Endodermal cell (in vitro differentiated cells): ENCODE measurements around the gene RFXANK. TPM values are rescaled to one million over a fixed set of nuclear protein-coding genes. Genes with fewer than 3 reads are reported as not detected.

Experiments used
- DNase-seq: peaks from one replicate; pipeline ENCODE4 v3.0.0-alpha.2; 2017
- H3K27ac ChIP-seq: 2 replicates; pipeline ENCODE4 v1.5.1; 2013; ENCODE audit warnings: mild to moderate bottlenecking, low read depth, low read length, moderate library complexity
- H3K27me3 ChIP-seq: 2 replicates; pipeline ENCODE4 v1.6.1; 2013; ENCODE audit warnings: mild to moderate bottlenecking, low read length, moderate library complexity; ENCODE audit not compliant: insufficient read depth, control insufficient read depth, poor library complexity, severe bottlenecking
- H3K36me3 ChIP-seq: 2 replicates; pipeline ENCODE4 v1.7.0; 2013; ENCODE audit warnings: mild to moderate bottlenecking, low read length, moderate library complexity; ENCODE audit not compliant: control insufficient read depth, insufficient read depth
- H3K4me1 ChIP-seq: one replicate; pipeline ENCODE4 v1.7.0; 2013; ENCODE audit warnings: low read length; ENCODE audit not compliant: control insufficient read depth, insufficient read depth
- H3K4me3 ChIP-seq: 2 replicates; pipeline ENCODE4 v1.5.1; 2013; ENCODE audit warnings: mild to moderate bottlenecking, low read length, moderate library complexity
- H3K9ac ChIP-seq: 2 replicates; pipeline ENCODE4 v1.6.1; 2013; ENCODE audit warnings: mild to moderate bottlenecking, low read length, moderate library complexity; ENCODE audit not compliant: poor library complexity, severe bottlenecking; ENCODE audit errors: extremely low read depth
- H3K9me3 ChIP-seq: 2 replicates; pipeline ENCODE4 v1.6.1; 2013; ENCODE audit warnings: mild to moderate bottlenecking, low read length, moderate library complexity; ENCODE audit not compliant: control insufficient read depth
- H3K27ac Mint-ChIP-seq: 2 replicates; pipeline ENCODE4 v1.8.0; 2020; ENCODE audit warnings: mixed read lengths
- H3K27me3 Mint-ChIP-seq: 2 replicates; pipeline ENCODE4 v1.8.0; 2021; ENCODE audit warnings: mild to moderate bottlenecking, mixed read lengths; ENCODE audit not compliant: insufficient read depth
- H3K36me3 Mint-ChIP-seq: 2 replicates; pipeline ENCODE4 v1.8.0; 2020; ENCODE audit warnings: low read depth, mixed read lengths
- H3K4me1 Mint-ChIP-seq: 2 replicates; pipeline ENCODE4 v1.8.0; 2020; ENCODE audit warnings: mixed read lengths
- H3K4me3 Mint-ChIP-seq: 2 replicates; pipeline ENCODE4 v1.8.0; 2020; ENCODE audit warnings: mild to moderate bottlenecking, moderate library complexity, mixed read lengths
- H3K9me3 Mint-ChIP-seq: 2 replicates; pipeline ENCODE4 v1.8.0; 2020; ENCODE audit warnings: mild to moderate bottlenecking, mixed read lengths
- CTCF ChIP-seq: fragments of 200-600 bp; sonication (generic); conservative IDR thresholded peaks from 2 replicates; pipeline ENCODE4 v1.5.0; 2021; ENCODE audit warnings: antibody characterized with exemption, mild to moderate bottlenecking
- WGBS, 2 experiments: methylation state at CpG; one replicate each; pipeline versions ENCODE4 v1.1.5 to v1.1.7; 2013; ENCODE audit warnings: missing lambda C conversion rate in 2 of 2, mixed read lengths in 1 of 2; ENCODE audit not compliant: insufficient coverage in 1 of 2, insufficient read length in 1 of 2; 5-methylcytosine and 5-hydroxymethylcytosine counted together
- total RNA-seq, 2 donors: library from RNA; stranded (reverse); fragmentation: NEBNext Ultra II Directional in 1 of 2; extraction: Animal tissue kit (Norgen Biotek cat#: 25700) in 1 of 2; gene quantifications; 2 replicates in 1 of 2; 3 replicates in 1 of 2; pipeline ENCODE4 v1.2.1, GENCODE V29; 2021

The RFXANK gene
- total RNA-seq, 2 donors from 2014 or later = 117 to 122 TPM

GRCh38 chr19:19149435-19149834 lies 42.6 kb upstream of the RFXANK start:
- no peak overlapping the region for H3K4me3 ChIP-seq
- H3K27ac ChIP-seq = no peak overlapping the region
- H3K36me3 ChIP-seq = no peaks in the 10 kb centered on the region
- peaks cover 4% of the 10 kb centered on the region for H3K36me3 Mint-ChIP-seq
- H3K27me3 Mint-ChIP-seq = no peaks in the 10 kb centered on the region
- H3K4me1 Mint-ChIP-seq = no peaks in the 10 kb centered on the region
- no peaks in the 10 kb centered on the region for H3K9me3 ChIP-seq
- TF ChIP-seq CTCF = no peak
- no peak for DNase-seq
- 90 to 91% methylated on average over 2 of the region's 2 CpGs for WGBS, 2 experiments
- H3K9ac ChIP-seq = no peak overlapping the region
- H3K27me3 ChIP-seq = no peaks in the 10 kb centered on the region
- no peak overlapping the region for H3K27ac Mint-ChIP-seq
- H3K4me3 Mint-ChIP-seq = no peak overlapping the region
- no peaks in the 10 kb centered on the region for H3K4me1 ChIP-seq
- no peaks in the 10 kb centered on the region for H3K9me3 Mint-ChIP-seq

- no peaks in the 10 kb centered on the region for H3K9me3 ChIP-seq
- peaks cover 10% of the 10 kb centered on the region for H3K36me3 Mint-ChIP-seq
- no peaks in the 10 kb centered on the region for H3K4me1 Mint-ChIP-seq
- no peak overlapping the region for H3K9ac ChIP-seq
- H3K27ac Mint-ChIP-seq = no peak overlapping the region
- H3K4me3 Mint-ChIP-seq = no peak overlapping the region
- H3K36me3 ChIP-seq = no peaks in the 10 kb centered on the region
- no peak for DNase-seq
- peaks cover 6% of the 10 kb centered on the region for H3K9me3 Mint-ChIP-seq
- WGBS, 2 experiments = 87 to 94% methylated on average over 7 to 11 of the region's 11 CpGs
- no peaks in the 10 kb centered on the region for H3K4me1 ChIP-seq
- H3K4me3 ChIP-seq = no peak overlapping the region
- TF ChIP-seq CTCF = no peak
- H3K27ac ChIP-seq = no peak overlapping the region
- H3K27me3 ChIP-seq = no peaks in the 10 kb centered on the region
- peaks cover 8% of the 10 kb centered on the region for H3K27me3 Mint-ChIP-seq
Observed at GRCh38 chr19:19151418-19151817, 40.6 kb upstream of the RFXANK start.

GRCh38 chr19:19152668-19153384 lies 39.2 kb upstream of the RFXANK start:
- no peaks in the 10 kb centered on the region for H3K27me3 ChIP-seq
- no peak overlapping the region for H3K4me3 Mint-ChIP-seq
- H3K4me1 ChIP-seq = no peaks in the 10 kb centered on the region
- TF ChIP-seq CTCF = no peak
- DNase-seq = no peak
- no peaks in the 10 kb centered on the region for H3K4me1 Mint-ChIP-seq
- no peak overlapping the region for H3K4me3 ChIP-seq
- no peak overlapping the region for H3K27ac ChIP-seq
- H3K9me3 ChIP-seq = no peaks in the 10 kb centered on the region
- no peak overlapping the region for H3K27ac Mint-ChIP-seq
- peaks cover 6% of the 10 kb centered on the region for H3K9me3 Mint-ChIP-seq
- peaks cover 10% of the 10 kb centered on the region for H3K36me3 Mint-ChIP-seq
- no peaks in the 10 kb centered on the region for H3K36me3 ChIP-seq
- H3K9ac ChIP-seq = no peak overlapping the region
- H3K27me3 Mint-ChIP-seq = peaks cover 15% of the 10 kb centered on the region
- 86 to 87% methylated on average over 3 to 12 of the region's 13 CpGs for WGBS, 2 experiments
